Osteoblast (primary cell): ENCODE results near the gene DEFB129. TPM values are rescaled to one million over a fixed set of nuclear protein-coding genes. Genes with fewer than 3 reads are reported as not detected.

Source experiments
- DNase-seq: peaks from one replicate; pipeline ENCODE4 v3.0.0; 2011; ENCODE audit warnings: low spot score, mixed read lengths; ENCODE audit not compliant: insufficient read length; ENCODE audit errors: missing footprints
- H2AFZ ChIP-seq: 2 replicates; pipeline ENCODE4 v1.6.0; 2011; ENCODE audit warnings: mild to moderate bottlenecking, low read length
- H3K27ac ChIP-seq: 2 replicates; pipeline ENCODE4 v1.5.1; 2011; ENCODE audit warnings: mild to moderate bottlenecking, low read depth, low read length, moderate library complexity
- H3K27me3 ChIP-seq: 2 replicates; pipeline ENCODE4 v1.6.0; 2012; ENCODE audit warnings: mild to moderate bottlenecking, control low read depth, inconsistent platforms, low read length, moderate library complexity; ENCODE audit not compliant: insufficient read depth
- H3K36me3 ChIP-seq: 2 replicates; pipeline ENCODE4 v1.5.1; 2011; ENCODE audit warnings: mild to moderate bottlenecking, low read length, control low read depth, moderate library complexity; ENCODE audit not compliant: insufficient read depth
- H3K4me1 ChIP-seq: 2 replicates; pipeline ENCODE4 v1.5.1; 2011; ENCODE audit warnings: mild to moderate bottlenecking, low read length, control low read depth, moderate library complexity; ENCODE audit not compliant: insufficient read depth
- H3K4me2 ChIP-seq: 2 replicates; pipeline ENCODE4 v1.6.0; 2011; ENCODE audit warnings: mild to moderate bottlenecking, low read length; ENCODE audit not compliant: insufficient read depth
- H3K4me3 ChIP-seq: fragments of 200-600 bp; sonication (generic); 3 replicates; pipeline ENCODE4 v1.5.1; 2012; ENCODE audit warnings: mild to moderate bottlenecking, low read length, inconsistent platforms; ENCODE audit not compliant: insufficient read depth
- H3K79me2 ChIP-seq: 2 replicates; pipeline ENCODE4 v1.6.0; 2012; ENCODE audit warnings: mild to moderate bottlenecking, low read length, control low read depth, inconsistent platforms; ENCODE audit not compliant: insufficient read depth
- H3K9me3 ChIP-seq: 2 replicates; pipeline ENCODE4 v1.5.1; 2011; ENCODE audit warnings: low read depth, low read length, control low read depth
- H4K20me1 ChIP-seq: 2 replicates; pipeline ENCODE4 v1.6.0; 2012; ENCODE audit warnings: mild to moderate bottlenecking, low read length, control low read depth; ENCODE audit not compliant: insufficient read depth
- total RNA-seq: library from RNA; depleted of rRNA; stranded (reverse); fragments of >200 nt; gene quantifications from 2 replicates; pipeline ENCODE4 v1.2.3, GENCODE V29; 2012
- TF ChIP-seq, protein P1 (sequence below): IDR thresholded peaks from 2 replicates; pipeline ENCODE4 v1.5.1; 2011; ENCODE audit warnings: mild to moderate bottlenecking, low read depth, low read length, moderate library complexity; ENCODE audit errors: extremely low read depth

DEFB129 gene
- total RNA-seq, 1 donor, result not detected

GRCh38 chr20:210809-211502, 16.1 kb upstream of the DEFB129 start:
- no peak overlapping the region for H3K4me3 ChIP-seq
- no peaks in the 10 kb centered on the region for H3K36me3 ChIP-seq
- H3K4me2 ChIP-seq, result no peak overlapping the region
- no peak overlapping the region for H2AFZ ChIP-seq
- H3K9me3 ChIP-seq, result no peaks in the 10 kb centered on the region
- no peaks in the 10 kb centered on the region for H3K79me2 ChIP-seq
- H3K4me1 ChIP-seq, result no peaks in the 10 kb centered on the region
- H3K27ac ChIP-seq, result no peak overlapping the region
- no peaks in the 10 kb centered on the region for H4K20me1 ChIP-seq
- DNase-seq, result no peak
- TF ChIP-seq, protein P1, sequence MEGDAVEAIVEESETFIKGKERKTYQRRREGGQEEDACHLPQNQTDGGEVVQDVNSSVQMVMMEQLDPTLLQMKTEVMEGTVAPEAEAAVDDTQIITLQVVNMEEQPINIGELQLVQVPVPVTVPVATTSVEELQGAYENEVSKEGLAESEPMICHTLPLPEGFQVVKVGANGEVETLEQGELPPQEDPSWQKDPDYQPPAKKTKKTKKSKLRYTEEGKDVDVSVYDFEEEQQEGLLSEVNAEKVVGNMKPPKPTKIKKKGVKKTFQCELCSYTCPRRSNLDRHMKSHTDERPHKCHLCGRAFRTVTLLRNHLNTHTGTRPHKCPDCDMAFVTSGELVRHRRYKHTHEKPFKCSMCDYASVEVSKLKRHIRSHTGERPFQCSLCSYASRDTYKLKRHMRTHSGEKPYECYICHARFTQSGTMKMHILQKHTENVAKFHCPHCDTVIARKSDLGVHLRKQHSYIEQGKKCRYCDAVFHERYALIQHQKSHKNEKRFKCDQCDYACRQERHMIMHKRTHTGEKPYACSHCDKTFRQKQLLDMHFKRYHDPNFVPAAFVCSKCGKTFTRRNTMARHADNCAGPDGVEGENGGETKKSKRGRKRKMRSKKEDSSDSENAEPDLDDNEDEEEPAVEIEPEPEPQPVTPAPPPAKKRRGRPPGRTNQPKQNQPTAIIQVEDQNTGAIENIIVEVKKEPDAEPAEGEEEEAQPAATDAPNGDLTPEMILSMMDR, result no peak
- H3K27me3 ChIP-seq, result peaks cover 19% of the 10 kb centered on the region

- Histone ChIP-seq H3K4me1 (no peaks in the 10 kb centered on the region), H3K27ac (no peak overlapping the region), H3K4me2 (no peak overlapping the region), H3K27me3 (peaks cover 13% of the 10 kb centered on the region), H3K9me3 (no peaks in the 10 kb centered on the region), H3K4me3 (no peak overlapping the region), H4K20me1 (no peaks in the 10 kb centered on the region), H2AFZ (no peak overlapping the region), H3K79me2 (no peaks in the 10 kb centered on the region), H3K36me3 (no peaks in the 10 kb centered on the region)
- DNase-seq, result no peak
- TF ChIP-seq, protein P1, result no peak
These were observed 12.7 kb upstream of the DEFB129 start for GRCh38 chr20:214383-214782.

DNA sequence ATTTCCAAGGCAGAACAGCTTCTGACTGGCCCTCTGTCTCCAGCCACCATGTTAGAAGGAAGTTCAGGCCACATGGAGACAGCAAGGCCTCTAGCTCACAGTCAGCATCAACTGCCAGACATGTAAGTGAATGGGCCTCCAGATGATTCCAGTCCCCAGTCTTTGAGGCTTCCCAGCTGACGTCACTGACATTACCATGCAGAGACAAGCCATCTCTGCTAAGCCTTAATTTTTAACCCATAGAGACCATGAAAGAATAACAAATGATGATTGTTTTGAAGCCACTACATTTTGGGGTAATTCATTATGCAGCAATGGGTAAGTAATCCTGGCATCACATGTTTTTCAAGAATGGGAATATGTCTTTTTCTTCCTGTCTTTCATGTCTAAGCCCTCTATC, 11.3 kb upstream of the DEFB129 start:
- Histone ChIP-seq H3K4me3 (no peak overlapping the region), H3K27me3 (peaks cover 11% of the 10 kb centered on the region), H3K9me3 (no peaks in the 10 kb centered on the region), H2AFZ (no peak overlapping the region), H3K4me2 (no peak overlapping the region), H3K79me2 (no peaks in the 10 kb centered on the region), H3K27ac (no peak overlapping the region), H3K36me3 (no peaks in the 10 kb centered on the region), H3K4me1 (no peaks in the 10 kb centered on the region), H4K20me1 (no peaks in the 10 kb centered on the region)
- TF ChIP-seq, protein P1, result no peak
- DNase-seq, result no peak

- Histone ChIP-seq H3K4me3 (no peak overlapping the region), H3K4me1 (no peaks in the 10 kb centered on the region), H3K27ac (no peak overlapping the region), H3K4me2 (no peak overlapping the region), H3K9me3 (no peaks in the 10 kb centered on the region), H4K20me1 (no peaks in the 10 kb centered on the region), H2AFZ (no peak overlapping the region), H3K79me2 (no peaks in the 10 kb centered on the region), H3K27me3 (peaks cover 3% of the 10 kb centered on the region), H3K36me3 (no peaks in the 10 kb centered on the region)
- TF ChIP-seq, protein P1, result no peak
- DNase-seq, result no peak
These were observed 9.8 kb upstream of the DEFB129 start for GRCh38 chr20:217266-217665.
